Effector memory CD4-positive, alpha-beta T cell (primary cell): ENCODE results near the gene MEF2C.

ENCODE experiments used
- DNase-seq, 3 donors: peaks; one replicate each; pipeline ENCODE4 v3.0.0-alpha.2; 2020
- H3K27ac ChIP-seq: 2 replicates; pipeline ENCODE4 v1.7.0; 2013; ENCODE audit warnings: mild to moderate bottlenecking, low read length, moderate library complexity; ENCODE audit not compliant: insufficient read depth, poor library complexity, severe bottlenecking
- H3K27me3 ChIP-seq: replicated peaks from 2 replicates; pipeline ENCODE4 v1.7.0; 2013; ENCODE audit warnings: mild to moderate bottlenecking, low read length; ENCODE audit not compliant: insufficient read depth, control insufficient read depth, poor library complexity, severe bottlenecking
- H3K36me3 ChIP-seq: 2 replicates; pipeline ENCODE4 v1.7.0; 2013; ENCODE audit warnings: mild to moderate bottlenecking, low read length, moderate library complexity; ENCODE audit not compliant: control insufficient read depth, insufficient read depth
- H3K4me1 ChIP-seq: 2 replicates; pipeline ENCODE4 v1.7.0; 2013; ENCODE audit warnings: low read length, mild to moderate bottlenecking; ENCODE audit not compliant: control insufficient read depth, insufficient read depth, poor library complexity, severe bottlenecking
- H3K4me3 ChIP-seq: 2 replicates; pipeline ENCODE4 v1.7.0; 2013; ENCODE audit warnings: low read length, low read depth, mild to moderate bottlenecking; ENCODE audit not compliant: insufficient read depth, poor library complexity, severe bottlenecking
- H3K9me3 ChIP-seq: 2 replicates; pipeline ENCODE4 v1.7.0; 2013; ENCODE audit warnings: mild to moderate bottlenecking, low read length, moderate library complexity; ENCODE audit not compliant: control insufficient read depth

The MEF2C gene

DNA sequence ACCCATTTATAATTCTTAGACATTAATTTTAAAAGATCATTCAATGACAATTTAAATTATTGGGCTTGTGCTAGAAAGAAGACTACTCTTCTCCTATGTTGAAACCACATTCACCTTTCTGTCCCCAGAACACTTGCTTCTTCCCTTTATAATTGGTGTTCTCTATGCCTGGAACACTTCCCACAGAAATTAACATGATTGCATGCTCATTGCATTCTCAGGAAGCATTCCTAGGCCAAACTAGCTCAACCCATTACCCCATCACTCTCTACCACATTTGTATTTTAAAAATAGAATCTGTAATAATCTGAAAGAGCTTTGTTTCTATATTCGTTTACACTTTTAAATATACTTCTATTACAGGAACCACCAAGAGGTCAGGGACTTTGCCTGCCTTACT lies 184.7 kb downstream of the MEF2C start:
- H3K27me3 ChIP-seq: peaks cover 27% of the 10 kb centered on the region
- H3K4me3 ChIP-seq: no peak overlapping the region
- no peaks in the 10 kb centered on the region for H3K36me3 ChIP-seq
- H3K9me3 ChIP-seq: no peaks in the 10 kb centered on the region
- no peak overlapping the region for H3K27ac ChIP-seq
- DNase-seq: no peak
- H3K4me1 ChIP-seq: no peaks in the 10 kb centered on the region

DNA sequence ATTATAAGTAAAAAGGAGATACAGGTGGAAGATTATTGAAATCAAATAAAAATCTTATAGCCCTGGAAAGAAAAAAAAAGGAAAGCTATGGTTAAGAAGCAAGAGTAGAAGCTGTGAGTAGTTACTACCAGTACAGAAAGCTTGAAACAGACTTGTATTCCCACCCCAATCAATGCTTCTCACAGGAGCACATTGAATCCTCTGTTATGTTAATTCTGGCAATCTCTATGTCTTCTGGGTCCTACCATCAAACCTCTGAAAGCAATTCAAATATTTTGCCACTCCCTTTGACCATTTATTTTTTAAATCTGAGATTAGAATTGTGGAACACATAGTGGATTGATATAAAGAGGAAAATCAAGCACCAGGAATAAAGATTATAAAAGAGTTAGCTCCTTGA lies 186.5 kb downstream of the MEF2C start:
- H3K36me3 ChIP-seq: no peaks in the 10 kb centered on the region
- peaks cover 45% of the 10 kb centered on the region for H3K27me3 ChIP-seq

DNA sequence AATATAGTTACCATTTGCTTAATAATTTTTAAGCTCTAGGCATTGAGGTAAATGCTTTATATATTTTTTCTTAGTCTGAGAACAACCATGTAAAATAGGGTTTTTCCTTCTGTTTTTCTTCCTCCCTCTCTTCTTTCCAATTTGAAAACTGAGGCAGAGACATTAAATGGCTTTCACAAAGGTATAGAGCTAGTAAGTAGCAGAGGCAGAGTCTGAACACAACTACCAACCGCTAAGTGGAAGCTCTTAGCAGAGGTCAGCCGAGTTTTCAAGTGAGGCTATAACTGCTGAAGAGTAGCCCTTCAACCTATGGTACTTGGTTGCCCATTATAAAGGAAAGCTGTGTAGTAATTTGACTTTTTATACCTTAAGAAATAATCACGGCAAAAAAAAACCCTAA lies 187.1 kb downstream of the MEF2C start:
- Histone ChIP-seq H3K4me1 (peaks cover 3% of the 10 kb centered on the region), H3K36me3 (no peaks in the 10 kb centered on the region), H3K4me3 (no peak overlapping the region), H3K27me3 (peaks cover 46% of the 10 kb centered on the region), H3K27ac (no peak overlapping the region), H3K9me3 (no peaks in the 10 kb centered on the region)
- no peak for DNase-seq

More for the DNA sequence above, 186.5 kb downstream of the MEF2C start:
- H3K9me3 ChIP-seq: no peaks in the 10 kb centered on the region
- no peak overlapping the region for H3K27ac ChIP-seq
- DNase-seq: no peak
- no peak overlapping the region for H3K4me3 ChIP-seq
- peaks cover 3% of the 10 kb centered on the region for H3K4me1 ChIP-seq

DNA sequence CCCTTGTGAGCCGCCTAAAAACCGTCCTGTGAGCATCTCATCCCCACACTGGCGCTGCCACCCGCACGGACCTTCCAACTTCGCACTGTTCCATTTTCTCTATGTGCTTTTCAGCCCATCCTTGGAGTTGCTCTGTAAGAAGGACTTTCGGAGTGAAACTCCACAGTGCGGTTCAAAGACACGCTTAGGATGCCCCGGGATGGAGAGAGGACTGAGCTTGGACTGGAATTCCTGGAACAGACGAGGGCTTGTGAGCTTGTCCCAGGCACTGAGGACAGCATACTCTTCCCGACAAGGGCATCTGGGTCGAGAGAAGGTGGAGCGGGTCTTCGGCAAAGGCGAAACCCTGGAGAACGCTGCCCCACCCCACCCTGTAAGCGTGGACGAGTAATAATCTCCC lies 187.8 kb downstream of the MEF2C start:
- Histone ChIP-seq H3K4me1 (peaks cover 10% of the 10 kb centered on the region), H3K27me3 (peaks cover 53% of the 10 kb centered on the region), H3K27ac (no peak overlapping the region), H3K36me3 (no peaks in the 10 kb centered on the region), H3K4me3 (no peak overlapping the region), H3K9me3 (no peaks in the 10 kb centered on the region)
- DNase-seq: no peak

DNA sequence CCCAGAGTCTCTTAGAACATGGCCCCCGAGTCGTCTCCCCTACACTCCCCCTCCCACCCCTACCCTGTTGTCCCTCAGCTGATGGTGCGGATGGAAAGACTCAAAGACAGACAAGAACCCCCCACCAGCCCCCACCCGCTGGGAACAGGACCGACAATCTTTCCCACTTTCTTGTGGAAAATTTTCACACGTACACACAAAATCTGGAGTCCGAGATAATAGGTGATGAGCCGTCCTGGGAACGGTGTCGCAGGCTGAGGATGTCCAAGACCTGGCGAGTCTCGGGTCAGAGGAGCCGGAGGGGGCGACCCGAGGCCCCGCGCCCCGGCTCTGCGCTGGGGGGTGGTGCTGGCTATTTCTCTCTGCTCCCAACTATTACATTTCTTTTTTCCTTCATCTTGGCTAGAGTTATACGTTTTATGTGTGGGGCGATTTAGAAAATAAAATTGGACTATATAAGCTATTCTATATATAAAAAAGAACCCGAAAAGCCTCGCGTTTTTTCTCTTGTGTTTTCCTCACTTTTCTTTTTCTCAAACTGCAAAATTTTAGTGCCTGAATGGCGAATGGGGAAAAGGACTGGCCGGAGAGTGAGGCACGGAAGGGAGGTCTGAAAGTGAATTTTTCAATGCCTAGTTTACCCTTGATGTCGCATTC lies 188.8 kb downstream of the MEF2C start:
- peaks cover 11% of the 10 kb centered on the region for H3K4me1 ChIP-seq
- H3K36me3 ChIP-seq: no peaks in the 10 kb centered on the region
- H3K9me3 ChIP-seq: no peaks in the 10 kb centered on the region
- peaks cover 64% of the 10 kb centered on the region for H3K27me3 ChIP-seq
- no peak overlapping the region for H3K4me3 ChIP-seq
- DNase-seq: no peak
- no peak overlapping the region for H3K27ac ChIP-seq

DNA sequence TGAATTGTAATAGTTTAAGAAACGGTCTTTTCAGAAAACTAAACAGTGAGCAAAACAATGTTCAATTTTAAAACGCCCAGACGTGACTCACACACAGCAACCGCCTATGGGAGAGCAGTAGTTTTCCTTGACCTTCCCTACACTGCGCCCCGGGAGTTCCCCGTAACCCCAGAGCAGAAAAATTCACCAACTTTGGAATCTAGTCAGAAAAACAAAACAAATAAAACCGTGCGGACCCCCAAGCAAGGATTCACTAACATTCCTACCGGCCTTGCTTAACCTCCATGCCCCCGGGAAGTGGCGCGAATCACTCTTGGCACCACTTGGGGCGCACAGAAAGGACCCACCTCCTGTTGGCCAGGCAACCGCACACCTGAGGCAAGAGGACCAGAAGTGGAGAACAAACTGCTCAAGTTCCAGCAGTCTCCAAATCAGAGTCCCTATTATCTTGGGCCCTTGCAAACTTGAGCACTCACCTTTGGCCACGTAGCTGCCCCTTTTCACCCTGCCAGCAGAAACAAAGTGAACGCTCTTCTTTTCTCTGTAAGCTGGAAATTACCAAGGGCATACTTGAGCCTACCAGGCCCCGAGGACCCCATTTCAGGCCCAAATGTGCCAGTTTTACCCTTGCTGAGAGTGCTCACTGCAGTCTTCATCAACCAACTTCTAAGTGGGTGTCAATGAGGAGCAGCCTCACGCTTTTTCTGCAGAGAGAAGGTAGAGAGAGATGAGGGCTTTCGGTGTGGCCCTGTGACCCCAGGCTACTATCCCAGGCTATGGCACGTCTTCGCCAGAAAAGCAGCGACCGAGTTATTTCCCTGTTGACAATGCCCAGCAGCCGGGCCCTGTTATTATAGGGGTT lies 189.7 kb downstream of the MEF2C start:
- H3K36me3 ChIP-seq: no peaks in the 10 kb centered on the region
- no peaks in the 10 kb centered on the region for H3K9me3 ChIP-seq
- H3K27ac ChIP-seq: no peak overlapping the region
- H3K4me1 ChIP-seq: peaks cover 11% of the 10 kb centered on the region
- no peak overlapping the region for H3K4me3 ChIP-seq
- peaks cover 61% of the 10 kb centered on the region for H3K27me3 ChIP-seq
- DNase-seq: no peak

DNA sequence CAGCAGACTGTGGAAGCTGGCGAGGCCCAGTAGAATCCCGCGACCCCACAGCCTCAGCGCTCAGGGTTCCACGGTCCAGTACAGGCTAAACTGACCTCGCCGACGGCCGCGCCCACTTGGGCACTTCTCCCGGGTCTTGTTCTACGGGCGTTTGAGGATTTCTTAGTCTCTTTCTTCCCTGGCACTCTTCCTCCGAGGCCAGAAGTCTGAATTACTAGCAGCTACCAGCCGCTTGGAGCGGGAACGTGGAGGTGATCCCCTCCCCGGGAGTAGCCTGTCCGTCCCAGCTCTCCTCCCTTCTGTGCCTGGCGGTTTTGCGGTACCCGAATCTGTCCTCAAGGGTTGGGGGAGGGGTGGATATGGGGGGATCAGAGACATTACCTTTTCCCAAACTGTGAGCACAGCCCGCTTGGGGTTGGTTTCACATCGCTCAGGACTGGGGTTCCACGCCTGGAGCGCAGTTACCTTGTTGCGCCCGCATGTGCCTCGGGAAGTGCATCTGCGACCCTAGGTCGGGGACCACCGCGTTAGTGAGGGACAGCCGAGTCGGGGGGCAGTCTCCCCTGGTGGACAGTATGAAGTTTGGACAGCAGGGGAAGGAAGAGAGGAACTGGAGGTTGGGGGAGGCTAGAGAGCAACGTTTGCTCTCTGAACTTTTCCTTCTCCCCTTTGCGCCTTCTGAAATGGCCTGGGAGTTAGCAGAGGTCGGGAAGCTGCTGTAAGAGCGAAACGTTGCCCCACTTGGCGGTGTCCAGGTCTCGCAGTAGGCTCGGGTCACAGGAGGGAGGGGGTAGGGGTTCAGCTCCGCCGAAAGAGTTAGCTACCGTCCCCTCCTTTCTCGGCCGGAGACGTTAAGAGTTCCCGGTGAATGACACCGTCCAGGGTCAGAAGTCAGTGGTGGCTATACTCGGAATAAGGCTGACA lies 190.8 kb downstream of the MEF2C start:
- Histone ChIP-seq H3K27me3 (peaks cover 62% of the 10 kb centered on the region), H3K4me1 (peaks cover 11% of the 10 kb centered on the region), H3K36me3 (no peaks in the 10 kb centered on the region), H3K4me3 (no peak overlapping the region), H3K27ac (no peak overlapping the region), H3K9me3 (no peaks in the 10 kb centered on the region)
- no peak for DNase-seq

DNA sequence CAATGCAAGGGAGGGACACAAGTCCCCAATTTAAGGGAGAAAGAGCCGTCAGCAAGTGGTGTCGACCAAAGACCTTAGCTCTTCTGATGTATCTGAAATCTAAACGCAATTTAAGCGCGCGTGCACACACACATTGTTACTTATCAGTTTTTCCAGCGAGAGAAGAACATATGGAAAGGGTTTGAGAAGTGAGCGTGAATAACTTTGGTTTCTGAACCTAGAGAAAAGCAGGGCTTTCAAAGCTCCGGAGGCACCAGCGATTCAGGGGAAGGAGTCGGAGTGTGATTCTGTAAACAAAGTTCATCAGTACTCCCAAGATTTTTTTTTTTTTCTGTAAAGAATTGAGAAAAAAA lies 191.8 kb downstream of the MEF2C start:
- Histone ChIP-seq H3K4me1 (peaks cover 11% of the 10 kb centered on the region), H3K9me3 (no peaks in the 10 kb centered on the region), H3K4me3 (no peak overlapping the region)

DNA sequence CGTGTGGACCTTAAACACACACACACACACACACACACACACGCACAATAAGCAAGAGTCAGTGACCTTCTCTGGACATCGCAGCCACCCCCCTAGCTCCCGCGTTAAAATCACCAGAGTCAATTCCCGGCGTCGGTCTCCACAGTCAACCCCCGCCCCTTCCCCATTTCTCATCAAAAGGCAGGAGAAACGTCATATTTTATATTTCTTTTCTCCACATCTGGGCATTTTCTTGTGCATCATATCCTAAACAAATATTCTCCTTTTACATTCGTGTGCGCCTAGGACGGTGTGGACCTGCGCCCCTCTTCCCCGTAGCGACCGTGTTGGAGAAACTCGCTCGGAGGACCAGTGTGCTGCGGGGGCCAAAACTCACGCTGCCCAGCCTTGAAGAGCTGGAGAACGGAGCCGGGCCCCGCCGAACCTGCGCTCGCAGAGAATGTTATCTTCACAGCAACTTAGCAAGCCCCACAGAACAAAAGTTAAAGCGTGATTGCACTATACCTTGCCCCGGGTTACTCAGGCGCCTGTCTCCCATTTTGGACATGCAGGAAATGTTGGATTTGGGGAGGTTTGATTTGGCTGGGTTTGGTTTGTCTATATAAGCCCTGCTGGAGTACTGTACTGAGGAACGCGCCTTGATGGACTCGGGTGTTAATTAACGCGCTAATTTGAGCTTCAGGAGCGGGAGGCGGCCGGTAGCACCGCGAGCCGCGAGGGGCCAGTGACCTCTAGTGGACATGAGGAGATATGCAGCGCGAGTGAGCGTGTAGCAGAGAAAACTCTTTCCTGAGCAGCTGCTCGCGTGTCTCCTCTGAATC lies 192.4 kb downstream of the MEF2C start:
- no peaks in the 10 kb centered on the region for H3K36me3 ChIP-seq
- no peaks in the 10 kb centered on the region for H3K9me3 ChIP-seq
- H3K27ac ChIP-seq: no peak overlapping the region
- peaks cover 70% of the 10 kb centered on the region for H3K27me3 ChIP-seq
- DNase-seq: peak; percentile 31 to 43 (median 35)
- H3K4me1 ChIP-seq: peaks cover 11% of the 10 kb centered on the region
- no peak overlapping the region for H3K4me3 ChIP-seq

More for the DNA sequence above, 191.8 kb downstream of the MEF2C start:
- no peaks in the 10 kb centered on the region for H3K36me3 ChIP-seq
- no peak overlapping the region for H3K27ac ChIP-seq
- DNase-seq: no peak
- H3K27me3 ChIP-seq: peaks cover 69% of the 10 kb centered on the region
